ENCODE measurements around the gene SYCP2.

SYCP2 gene

DNA sequence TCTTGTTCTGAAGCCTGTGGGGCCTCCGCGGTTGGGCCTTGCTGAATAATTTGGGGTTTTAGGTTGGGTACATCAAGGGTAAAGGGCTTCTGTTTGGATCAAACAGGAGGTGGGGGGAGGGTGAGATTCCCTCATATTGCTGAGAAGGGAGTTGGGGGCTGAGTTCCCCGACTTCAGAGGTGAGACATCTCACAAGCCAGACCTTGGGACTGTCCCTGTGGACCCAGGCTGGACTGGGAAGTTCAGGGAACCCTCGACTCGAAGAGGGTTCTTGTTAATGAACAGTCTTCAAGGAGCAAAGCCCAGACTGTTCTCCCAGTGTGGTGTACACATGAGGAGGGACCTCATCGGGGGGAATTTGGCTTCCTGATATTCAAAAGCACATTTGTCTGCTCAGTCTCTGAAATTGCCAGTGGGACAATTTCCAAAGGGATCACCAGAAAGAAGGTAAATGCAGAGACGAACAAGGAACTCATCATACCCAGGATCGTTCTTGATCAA, 118.5 kb downstream of the SYCP2 start:
- Histone ChIP-seq H3K4me3 (ENCODE audit: insufficient read length, low read depth) (no peak overlapping the region), H3K9ac (ENCODE audit: insufficient read length, low read depth) (no peak overlapping the region), H3K9me3 (ENCODE audit: insufficient read depth, low read length) (no peaks in the 10 kb centered on the region), H3K36me3 (ENCODE audit: insufficient read depth, insufficient read length, low read length) (no peaks in the 10 kb centered on the region), H3K27me3 (ENCODE audit: insufficient read depth, insufficient read length) (peaks cover 7% of the 10 kb centered on the region), H3K4me1 (ENCODE audit: insufficient read depth, insufficient read length) (peaks cover 12% of the 10 kb centered on the region)
- TF ChIP-seq SUZ12 (IDR thresholded peaks at IDR 0.05; ENCODE audit: extremely low read depth, insufficient read depth, insufficient read length) (no peak), ZNF274 (IDR thresholded peaks at IDR 0.05; ENCODE audit: low read depth, low read length) (no peak), YY1 (IDR thresholded peaks at IDR 0.05; ENCODE audit: insufficient read depth, insufficient read length) (no peak)
- no peak for DNase-seq (ENCODE audit: low read depth, low spot score)

DNA sequence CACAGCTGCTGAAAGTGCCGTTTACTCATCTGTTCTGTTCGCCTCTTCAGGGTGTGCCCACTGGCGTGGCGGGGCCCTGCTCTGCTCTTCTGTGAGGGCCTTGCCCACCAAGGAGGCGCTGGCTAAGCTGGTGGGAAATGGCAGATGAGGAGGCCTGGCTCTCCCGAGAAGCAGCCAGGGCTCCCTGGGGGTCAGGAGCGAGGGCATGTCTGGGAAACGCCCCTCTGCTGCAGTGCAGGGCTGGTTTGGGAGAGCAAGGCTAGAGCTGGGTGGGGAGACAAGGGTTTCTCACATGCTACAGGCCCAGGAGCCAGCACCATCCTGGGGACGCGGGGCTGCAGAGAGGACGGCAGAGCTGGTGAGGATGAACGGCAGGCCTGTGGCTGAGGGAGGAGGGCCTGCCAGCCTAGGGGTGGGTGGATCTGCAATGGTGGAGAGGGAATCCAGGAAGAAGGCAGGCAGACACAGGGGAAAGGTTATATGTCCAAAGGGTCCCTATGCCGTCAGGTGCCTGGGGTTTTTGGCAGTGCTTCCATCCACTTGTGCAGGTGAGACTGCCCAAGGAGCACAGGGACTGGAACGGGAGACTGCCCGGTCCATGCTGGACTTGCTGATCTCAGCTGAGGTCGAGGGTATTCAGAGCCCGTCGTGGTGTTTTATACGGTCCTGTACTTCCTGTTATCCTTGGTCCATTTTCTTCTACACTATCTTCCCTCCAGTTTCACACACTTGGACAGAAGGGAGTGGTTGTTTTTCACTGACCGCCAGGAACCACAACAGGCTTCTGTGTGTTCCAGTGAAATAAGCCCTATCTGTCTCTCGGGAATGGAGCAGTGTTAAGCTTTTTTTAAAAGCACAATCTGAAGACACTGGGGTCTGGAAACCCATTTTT, 119.2 kb downstream of the SYCP2 start:
- H3K27me3 ChIP-seq (ENCODE audit: insufficient read depth, insufficient read length): peaks cover 7% of the 10 kb centered on the region
- no peak overlapping the region for H3K4me3 ChIP-seq (ENCODE audit: insufficient read length, low read depth)

More for the DNA sequence above, 119.2 kb downstream of the SYCP2 start:
- H3K4me1 ChIP-seq (ENCODE audit: insufficient read depth, insufficient read length): peaks cover 12% of the 10 kb centered on the region
- no peak overlapping the region for H3K9ac ChIP-seq (ENCODE audit: insufficient read length, low read depth)
- no peak for TF ChIP-seq ZNF274 (IDR thresholded peaks at IDR 0.05; ENCODE audit: low read depth, low read length)
- no peak for TF ChIP-seq YY1 (IDR thresholded peaks at IDR 0.05; ENCODE audit: insufficient read depth, insufficient read length)
- no peak for TF ChIP-seq SUZ12 (IDR thresholded peaks at IDR 0.05; ENCODE audit: extremely low read depth, insufficient read depth, insufficient read length)
- DNase-seq (ENCODE audit: low read depth, low spot score): no peak
- no peaks in the 10 kb centered on the region for H3K9me3 ChIP-seq (ENCODE audit: insufficient read depth, low read length)
- H3K36me3 ChIP-seq (ENCODE audit: insufficient read depth, insufficient read length, low read length): no peaks in the 10 kb centered on the region
